BE2C (cell line): ENCODE measurements around the gene LMBRD2.

Source experiments
- DNase-seq: peaks from one replicate; pipeline ENCODE4 v3.0.0-alpha.2; 2020
- H3K27me3 ChIP-seq: fragments of 250-450 bp; sonication (Bioruptor Pico); 2 replicates; pipeline ENCODE4 v1.5.1; 2020; ENCODE audit warnings: mild to moderate bottlenecking
- H3K36me3 ChIP-seq: fragments of 250-450 bp; sonication (Bioruptor Pico); 2 replicates; pipeline ENCODE4 v1.5.1; 2020; ENCODE audit warnings: mild to moderate bottlenecking
- H3K4me1 ChIP-seq: fragments of 250-450 bp; sonication (Bioruptor Pico); 2 replicates; pipeline ENCODE4 v1.5.1; 2020
- H3K4me3 ChIP-seq: 2 replicates; pipeline ENCODE4 v1.5.1; 2011; ENCODE audit warnings: low read depth, low read length
- H3K9me3 ChIP-seq: fragments of 250-450 bp; sonication (Bioruptor Pico); 2 replicates; pipeline ENCODE4 v1.5.1; 2020
- TF ChIP-seq, protein P1 (sequence below): IDR thresholded peaks from 2 replicates; pipeline ENCODE4 v1.5.1; 2012; ENCODE audit warnings: mild to moderate bottlenecking, low read depth, low read length

Gene LMBRD2

DNA sequence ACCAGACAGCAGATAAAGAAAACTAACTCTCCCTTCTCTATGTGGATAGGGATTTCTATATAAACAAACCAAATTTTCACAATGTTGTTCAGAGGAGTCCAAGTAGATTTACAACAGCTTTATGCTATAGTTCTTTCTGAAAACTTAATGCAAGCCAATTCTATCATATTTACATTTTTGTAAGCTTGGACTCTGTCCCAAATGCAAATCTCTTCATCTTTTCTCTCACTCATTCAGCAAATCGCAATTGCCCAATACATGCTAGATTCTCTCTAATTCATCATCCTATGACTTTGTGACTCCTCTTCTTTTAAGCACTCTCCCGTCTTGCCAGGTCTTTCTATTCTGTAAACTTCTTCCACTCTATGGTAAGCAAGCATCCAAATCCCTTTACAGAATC lies 45.9 kb downstream of the LMBRD2 start:
- DNase-seq, result no peak
- no peaks in the 10 kb centered on the region; the same call in 1 of the 2 replicates for H3K9me3 ChIP-seq
- no peaks in the 10 kb centered on the region for H3K4me1 ChIP-seq
- no peaks in the 10 kb centered on the region for H3K27me3 ChIP-seq
- no peak overlapping the region for H3K4me3 ChIP-seq
- TF ChIP-seq, protein P1, sequence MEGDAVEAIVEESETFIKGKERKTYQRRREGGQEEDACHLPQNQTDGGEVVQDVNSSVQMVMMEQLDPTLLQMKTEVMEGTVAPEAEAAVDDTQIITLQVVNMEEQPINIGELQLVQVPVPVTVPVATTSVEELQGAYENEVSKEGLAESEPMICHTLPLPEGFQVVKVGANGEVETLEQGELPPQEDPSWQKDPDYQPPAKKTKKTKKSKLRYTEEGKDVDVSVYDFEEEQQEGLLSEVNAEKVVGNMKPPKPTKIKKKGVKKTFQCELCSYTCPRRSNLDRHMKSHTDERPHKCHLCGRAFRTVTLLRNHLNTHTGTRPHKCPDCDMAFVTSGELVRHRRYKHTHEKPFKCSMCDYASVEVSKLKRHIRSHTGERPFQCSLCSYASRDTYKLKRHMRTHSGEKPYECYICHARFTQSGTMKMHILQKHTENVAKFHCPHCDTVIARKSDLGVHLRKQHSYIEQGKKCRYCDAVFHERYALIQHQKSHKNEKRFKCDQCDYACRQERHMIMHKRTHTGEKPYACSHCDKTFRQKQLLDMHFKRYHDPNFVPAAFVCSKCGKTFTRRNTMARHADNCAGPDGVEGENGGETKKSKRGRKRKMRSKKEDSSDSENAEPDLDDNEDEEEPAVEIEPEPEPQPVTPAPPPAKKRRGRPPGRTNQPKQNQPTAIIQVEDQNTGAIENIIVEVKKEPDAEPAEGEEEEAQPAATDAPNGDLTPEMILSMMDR, result no peak
- peaks cover 3% of the 10 kb centered on the region; the same call in 1 of the 2 replicates for H3K36me3 ChIP-seq

DNA sequence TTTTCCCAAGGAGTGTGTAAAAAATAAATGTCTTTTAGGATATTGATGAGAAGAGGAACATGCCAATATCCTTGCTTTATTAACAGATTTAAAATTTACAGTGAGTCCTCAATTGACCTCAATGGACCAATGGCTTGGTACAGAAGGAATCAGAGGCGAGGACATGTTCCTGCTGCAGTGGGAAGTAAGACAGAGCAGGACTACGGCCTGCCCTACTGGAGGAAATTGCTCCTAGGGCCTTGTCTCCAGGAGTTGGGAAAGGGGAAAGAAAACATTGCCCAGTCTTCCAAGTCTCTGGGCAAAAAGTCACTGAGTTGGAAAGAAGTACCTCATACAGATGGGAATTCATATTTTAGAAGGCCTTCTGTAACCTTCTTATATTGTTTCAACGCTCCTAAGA lies 51.9 kb downstream of the LMBRD2 start:
- no peak overlapping the region for H3K4me3 ChIP-seq
- H3K36me3 ChIP-seq, result no peaks in the 10 kb centered on the region
- no peaks in the 10 kb centered on the region for H3K4me1 ChIP-seq
- no peaks in the 10 kb centered on the region for H3K9me3 ChIP-seq
- TF ChIP-seq, protein P1, result no peak
- H3K27me3 ChIP-seq, result no peaks in the 10 kb centered on the region
- DNase-seq, result no peak

DNA sequence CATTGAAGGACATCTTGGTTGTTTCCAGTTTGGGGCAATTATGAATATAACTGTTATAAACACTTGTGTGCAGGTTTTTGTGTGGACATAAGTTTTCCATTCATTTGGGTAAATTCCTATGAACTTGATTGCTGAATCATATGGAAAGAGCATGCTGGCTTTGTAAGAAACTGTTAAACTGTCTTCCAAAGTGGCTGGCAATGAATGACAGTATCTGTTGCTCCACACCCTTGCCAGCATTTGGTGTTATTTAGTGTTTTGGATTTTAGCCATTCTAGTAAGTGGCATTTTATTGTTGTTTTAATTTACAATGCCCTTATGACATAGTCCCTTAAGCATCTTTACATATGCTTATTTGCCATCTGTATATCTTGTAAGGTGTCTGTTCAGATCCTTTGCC lies 55.2 kb downstream of the LMBRD2 start:
- Histone ChIP-seq H3K9me3 (peaks cover 2% of the 10 kb centered on the region), H3K4me1 (no peaks in the 10 kb centered on the region), H3K36me3 (no peaks in the 10 kb centered on the region), H3K27me3 (no peaks in the 10 kb centered on the region; the same call in 1 of the 2 replicates), H3K4me3 (no peak overlapping the region)
- no peak for DNase-seq
- TF ChIP-seq, protein P1, result no peak

DNA sequence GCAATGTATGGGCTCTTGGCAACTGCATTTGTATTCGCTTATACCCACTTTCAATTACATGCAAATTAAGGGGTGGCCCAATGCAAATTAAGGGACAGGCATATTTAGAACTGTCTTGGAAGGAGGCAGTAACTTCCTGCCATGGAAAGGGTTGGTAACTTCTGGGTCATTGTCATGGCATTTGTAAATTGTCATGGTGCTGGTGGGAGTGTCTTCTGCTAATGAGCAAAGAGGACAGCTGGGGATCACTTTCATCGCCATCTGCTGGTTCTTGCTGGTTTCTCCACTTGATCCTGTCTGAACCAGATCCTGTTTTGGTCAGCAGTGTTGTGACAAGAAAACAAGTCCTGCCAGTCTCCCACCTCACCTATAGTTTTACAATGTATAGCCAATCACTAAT lies 61.7 kb downstream of the LMBRD2 start:
- Histone ChIP-seq H3K27me3 (no peaks in the 10 kb centered on the region; the same call in 1 of the 2 replicates), H3K4me1 (no peaks in the 10 kb centered on the region), H3K4me3 (no peak overlapping the region), H3K9me3 (peaks cover 2% of the 10 kb centered on the region), H3K36me3 (no peaks in the 10 kb centered on the region)
- peak; percentile 31 for DNase-seq
- TF ChIP-seq, protein P1, result peak; percentile 62

DNA sequence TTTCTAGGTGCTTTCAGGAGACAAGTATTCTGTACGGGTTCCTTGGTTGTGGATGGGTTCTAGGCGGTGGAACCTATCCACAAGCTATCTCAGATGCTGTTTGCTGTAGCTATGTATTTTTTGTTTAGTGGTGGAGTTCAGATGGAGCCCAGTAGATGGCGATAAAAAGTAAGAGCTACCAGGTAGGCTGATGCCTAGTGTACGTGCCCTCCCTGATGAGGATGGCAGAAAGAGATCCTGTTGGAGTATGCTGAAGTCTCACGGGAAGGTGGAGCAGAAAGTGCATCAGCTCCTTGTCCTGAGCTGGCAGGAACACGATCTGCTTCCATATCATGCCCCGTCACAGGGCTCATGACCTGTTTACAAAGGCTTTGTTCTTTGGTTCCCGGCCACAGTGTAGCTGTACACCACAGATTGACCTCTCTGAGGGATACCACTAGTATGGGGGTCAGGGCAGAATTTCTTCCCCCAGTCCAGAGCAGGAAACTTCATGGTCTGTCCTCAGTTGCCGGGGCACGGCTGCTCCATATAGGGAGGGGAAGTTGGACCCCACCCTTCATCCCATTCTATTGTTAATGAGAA lies 72.4 kb downstream of the LMBRD2 start:
- DNase-seq, result peak; percentile 53
- H3K4me3 ChIP-seq, result no peak overlapping the region; the same call in 1 of the 2 replicates

DNA sequence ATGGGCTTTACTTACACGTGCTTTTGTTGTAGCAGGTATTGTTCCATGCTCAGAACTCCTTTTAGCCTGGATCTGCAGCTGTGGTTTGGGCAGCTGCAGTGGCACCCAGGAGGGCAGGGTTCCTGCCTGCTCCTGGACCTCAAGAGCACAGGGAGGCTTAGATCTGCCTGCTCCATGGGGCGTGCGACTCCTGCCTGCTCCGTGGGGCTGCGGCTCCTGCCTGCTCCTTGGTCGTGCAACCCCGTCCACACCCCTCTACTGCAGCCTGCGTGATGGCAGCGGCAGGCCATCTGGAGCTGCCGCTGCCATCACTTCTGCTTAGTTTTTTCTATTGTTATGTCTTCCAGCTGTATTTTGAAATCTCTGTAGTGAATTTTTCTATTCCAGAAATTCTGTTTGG lies 73.3 kb downstream of the LMBRD2 start:
- TF ChIP-seq, protein P1, result no peak
- Histone ChIP-seq H3K9me3 (no peaks in the 10 kb centered on the region), H3K4me3 (no peak overlapping the region), H3K27me3 (peaks cover 19% of the 10 kb centered on the region), H3K36me3 (no peaks in the 10 kb centered on the region), H3K4me1 (no peaks in the 10 kb centered on the region)
- no peak for DNase-seq

More for the DNA sequence above, 72.4 kb downstream of the LMBRD2 start:
- H3K9me3 ChIP-seq, result no peaks in the 10 kb centered on the region
- no peaks in the 10 kb centered on the region for H3K4me1 ChIP-seq
- H3K27me3 ChIP-seq, result peaks cover 19% of the 10 kb centered on the region
- no peaks in the 10 kb centered on the region for H3K36me3 ChIP-seq
- TF ChIP-seq, protein P1, result peak; percentile 86
